ENCODE results near the gene MOB2. TPM values are rescaled to one million over a fixed set of nuclear protein-coding genes. Genes with fewer than 3 reads are reported as not detected.

The MOB2 gene
- total and polyA plus RNA-seq, 9 donors: 28.5 to 50.1 (median 32.0) TPM

GRCh38 chr11:1487851-1488574 lies 1.4 kb upstream of the MOB2 start:
- H3K4me1 ChIP-seq (ENCODE audit: insufficient read depth): peaks cover 37% of the 10 kb centered on the region
- TF ChIP-seq CTCF (IDR thresholded peaks at IDR 0.05): peak in 1 of 3 donors; percentile 27
- TF ChIP-seq EP300 (IDR thresholded peaks at IDR 0.05): no peak
- peak overlapping the region in 1 of 2 donors; percentile 63 for H3K27ac ChIP-seq
- intact Hi-C loops (cut with DNase I): no loop called here
- no peak overlapping the region for H3K4me3 ChIP-seq
- H3K9me3 ChIP-seq: no peaks in the 10 kb centered on the region
- no peaks in the 10 kb centered on the region for H3K36me3 ChIP-seq
- no peaks in the 10 kb centered on the region for H3K27me3 ChIP-seq
- peak in 3 of 5 donors; percentile 31 to 38 (median 38) for DNase-seq
- WGBS, 3 donors: 76 to 90% (median 83%) methylated on average over 19 to 23 of the region's 23 CpGs

GRCh38 chr11:1487091-1487850 lies 692 bp upstream of the MOB2 start:
- no peak overlapping the region for H3K4me3 ChIP-seq
- H3K9me3 ChIP-seq: no peaks in the 10 kb centered on the region
- no peaks in the 10 kb centered on the region for H3K36me3 ChIP-seq
- H3K27ac ChIP-seq: peak overlapping the region in 1 of 2 donors; percentile 63
- peak in 3 of 5 donors; percentile 31 to 46 (median 39) for DNase-seq
- no peak for TF ChIP-seq EP300 (IDR thresholded peaks at IDR 0.05)
- no peak for TF ChIP-seq CTCF (IDR thresholded peaks at IDR 0.05)
- no peak for TF ChIP-seq POLR2A (IDR thresholded peaks at IDR 0.05)
- WGBS, 3 donors: 54 to 65% (median 56%) methylated on average over 9 to 21 of the region's 21 CpGs
- H3K27me3 ChIP-seq: no peaks in the 10 kb centered on the region
- peaks cover 40% of the 10 kb centered on the region for H3K4me1 ChIP-seq (ENCODE audit: insufficient read depth)
- intact Hi-C loops (cut with DNase I): no loop called here

- Histone ChIP-seq H3K4me3 (peak overlapping the region; percentile 8), H3K36me3 (no peaks in the 10 kb centered on the region), H3K9me3 (no peaks in the 10 kb centered on the region), H3K4me1 (ENCODE audit: insufficient read depth) (peaks cover 47% of the 10 kb centered on the region), H3K27me3 (no peaks in the 10 kb centered on the region), H3K27ac (peak overlapping the region in 1 of 2 donors; percentile 72)
- intact Hi-C loops (cut with DNase I): no loop called here
- TF ChIP-seq CTCF (IDR thresholded peaks at IDR 0.05) (no peak), POLR2A (IDR thresholded peaks at IDR 0.05) (no peak), EP300 (IDR thresholded peaks at IDR 0.05) (no peak)
- peak in 3 of 5 donors; percentile 29 to 44 (median 32) for DNase-seq
- 56 to 72% (median 57%) methylated on average over 17 of the region's 17 CpGs for WGBS, 3 donors
Observed at GRCh38 chr11:1485504-1485885, 1.1 kb downstream of the MOB2 start.

GRCh38 chr11:1484695-1485503 lies 1.7 kb downstream of the MOB2 start:
- WGBS, 3 donors: 74 to 83% (median 80%) methylated on average over 20 of the region's 20 CpGs
- peak in 3 of 5 donors; percentile 22 to 47 (median 34) for DNase-seq
- intact Hi-C loops (cut with DNase I): no loop called here
- Histone ChIP-seq H3K4me1 (ENCODE audit: insufficient read depth) (peaks cover 47% of the 10 kb centered on the region), H3K4me3 (no peak overlapping the region), H3K36me3 (no peaks in the 10 kb centered on the region), H3K27me3 (no peaks in the 10 kb centered on the region), H3K27ac (peak overlapping the region in 1 of 2 donors; percentile 34), H3K9me3 (no peaks in the 10 kb centered on the region)
- no peak for TF ChIP-seq POLR2A (IDR thresholded peaks at IDR 0.05)
- no peak for TF ChIP-seq EP300 (IDR thresholded peaks at IDR 0.05)
- TF ChIP-seq CTCF (IDR thresholded peaks at IDR 0.05): no peak

Data from ovary (tissue), 9 donors.